DND-41 (cell line): ENCODE measurements around the gene EID3.

Experiments used
- ATAC-seq: fragments of 200-7000 bp; cut with Tn5 transposase; 3 replicates; pipeline ENCODE4 v1.9.1; 2021; ENCODE audit warnings: low read depth; ENCODE audit not compliant: insufficient read depth
- DNase-seq: peaks from one replicate; pipeline ENCODE4 v3.0.0-alpha.2; 2020
- H2AFZ ChIP-seq: 2 replicates; pipeline ENCODE4 v1.6.0; 2012; ENCODE audit warnings: low read depth, low read length
- H3K27ac ChIP-seq: 2 replicates; pipeline ENCODE4 v1.5.1; 2012; ENCODE audit warnings: low read length, inconsistent platforms
- H3K27me3 ChIP-seq: fragments of 200-600 bp; sonication (generic); 2 replicates; pipeline ENCODE4 v1.6.0; 2012; ENCODE audit warnings: low read length, mild to moderate bottlenecking, inconsistent platforms; ENCODE audit not compliant: insufficient read depth, poor library complexity
- H3K36me3 ChIP-seq: 2 replicates; pipeline ENCODE4 v1.5.1; 2012; ENCODE audit warnings: low read length, inconsistent platforms; ENCODE audit not compliant: insufficient read depth
- H3K4me1 ChIP-seq: 2 replicates; pipeline ENCODE4 v1.5.1; 2012; ENCODE audit warnings: mild to moderate bottlenecking, low read length; ENCODE audit not compliant: insufficient read depth
- H3K4me2 ChIP-seq: 2 replicates; pipeline ENCODE4 v1.6.0; 2012; ENCODE audit warnings: mild to moderate bottlenecking, moderate library complexity, low read length, inconsistent platforms; ENCODE audit not compliant: insufficient read depth
- H3K4me3 ChIP-seq, 2 experiments: fragments of 200-600 bp in 1 of 2; shearing (Covaris generic) in 1 of 2; 2 replicates each; pipeline ENCODE4 v1.5.1; 2012 to 2016; ENCODE audit warnings: inconsistent platforms in 2 of 2, low read length in 2 of 2, mild to moderate bottlenecking in 2 of 2, low read depth in 1 of 2, moderate library complexity in 1 of 2
- H3K79me2 ChIP-seq: 2 replicates; pipeline ENCODE4 v1.6.0; 2012; ENCODE audit warnings: low read length, inconsistent platforms; ENCODE audit not compliant: insufficient read depth
- H3K9ac ChIP-seq: 2 replicates; pipeline ENCODE4 v1.6.0; 2012; ENCODE audit warnings: low read depth, mild to moderate bottlenecking, inconsistent platforms, low read length, moderate library complexity
- H3K9me3 ChIP-seq: 2 replicates; pipeline ENCODE4 v1.5.1; 2012; ENCODE audit warnings: low read length, moderate library complexity, mild to moderate bottlenecking, inconsistent platforms; ENCODE audit not compliant: insufficient read depth, severe bottlenecking
- H4K20me1 ChIP-seq: 2 replicates; pipeline ENCODE4 v1.6.0; 2012; ENCODE audit warnings: low read length; ENCODE audit not compliant: insufficient read depth
- CTCF ChIP-seq: IDR thresholded peaks from 2 replicates; pipeline ENCODE4 v1.5.1; 2012; ENCODE audit warnings: borderline replicate concordance, low read length, moderate library complexity, mild to moderate bottlenecking; ENCODE audit not compliant: poor library complexity, severe bottlenecking; ENCODE audit errors: extremely low read depth
- EZH2 ChIP-seq: IDR thresholded peaks from 3 replicates; pipeline ENCODE4 v1.6.1; 2012; ENCODE audit warnings: borderline replicate concordance, low read depth, mild to moderate bottlenecking, moderate library complexity, low read length, inconsistent platforms; ENCODE audit not compliant: severe bottlenecking

EID3 gene

GRCh38 chr12:104306376-104306775 is 2.8 kb downstream of the EID3 start:
- no peaks in the 10 kb centered on the region for H3K9me3 ChIP-seq
- TF ChIP-seq CTCF (no peak), EZH2 (no peak)
- peaks cover 93% of the 10 kb centered on the region for H3K79me2 ChIP-seq
- H3K4me2 ChIP-seq, result no peak overlapping the region
- DNase-seq, result no peak
- no peaks in the 10 kb centered on the region for H3K4me1 ChIP-seq
- no peak overlapping the region for H3K4me3 ChIP-seq
- no peak overlapping the region for H3K27ac ChIP-seq
- peaks cover 42% of the 10 kb centered on the region for H3K36me3 ChIP-seq
- H3K9ac ChIP-seq, result no peak overlapping the region
- peaks cover 57% of the 10 kb centered on the region for H4K20me1 ChIP-seq
- no peak overlapping the region for H2AFZ ChIP-seq
- H3K27me3 ChIP-seq, result no peaks in the 10 kb centered on the region
- ATAC-seq, result no peak

- Histone ChIP-seq H3K4me3 (no peak overlapping the region), H2AFZ (no peak overlapping the region)
- no peak for ATAC-seq
Measured at GRCh38 chr12:104306943-104307654, 3.6 kb downstream of the EID3 start.

GRCh38 chr12:104307655-104308000 is 4.1 kb downstream of the EID3 start:
- no peak overlapping the region for H3K4me3 ChIP-seq
- ATAC-seq (no peak), DNase-seq (no peak)
- no peak overlapping the region for H3K9ac ChIP-seq
- peaks cover 86% of the 10 kb centered on the region for H3K79me2 ChIP-seq
- no peak overlapping the region for H3K27ac ChIP-seq
- no peak for TF ChIP-seq EZH2
- no peak for TF ChIP-seq CTCF
- peaks cover 53% of the 10 kb centered on the region for H3K36me3 ChIP-seq
- H4K20me1 ChIP-seq, result peaks cover 51% of the 10 kb centered on the region
- no peaks in the 10 kb centered on the region for H3K4me1 ChIP-seq
- H3K9me3 ChIP-seq, result no peaks in the 10 kb centered on the region
- H3K27me3 ChIP-seq, result no peaks in the 10 kb centered on the region
- no peak overlapping the region for H3K4me2 ChIP-seq
- no peak overlapping the region for H2AFZ ChIP-seq

More at GRCh38 chr12:104306943-104307654, 3.6 kb downstream of the EID3 start:
- Histone ChIP-seq H3K4me1 (no peaks in the 10 kb centered on the region), H4K20me1 (peaks cover 52% of the 10 kb centered on the region), H3K79me2 (peaks cover 86% of the 10 kb centered on the region), H3K4me2 (no peak overlapping the region), H3K9ac (no peak overlapping the region), H3K36me3 (peaks cover 48% of the 10 kb centered on the region), H3K9me3 (no peaks in the 10 kb centered on the region), H3K27ac (no peak overlapping the region), H3K27me3 (no peaks in the 10 kb centered on the region)
- TF ChIP-seq EZH2 (no peak), CTCF (no peak)
- DNase-seq, result no peak
